K562 (cell line): ENCODE results near the gene IL24. TPM values are rescaled to one million over a fixed set of nuclear protein-coding genes. Genes with fewer than 3 reads are reported as not detected.

Experiments used
- C11orf30 ChIP-seq: fragments of 450-650 bp; IDR thresholded peaks from 2 replicates; pipeline ENCODE4 v1.6.1; 2016; ENCODE audit warnings: low read depth, mild to moderate bottlenecking
- CREB1 ChIP-seq, 2 experiments: sonication (generic) in 1 of 2; formaldehyde crosslinking in 1 of 2; IDR thresholded peaks; 2 replicates each; pipeline versions ENCODE4 v1.6.1 to v1.8.0; 2012 to 2022; ENCODE audit warnings: inconsistent platforms in 1 of 2, mild to moderate bottlenecking in 1 of 2, missing genetic modification reagents in 1 of 2, moderate library complexity in 1 of 2
- CTBP1 ChIP-seq: fragments of 450-650 bp; IDR thresholded peaks from 2 replicates; pipeline ENCODE4 v1.6.1; 2016; ENCODE audit warnings: borderline replicate concordance
- DEAF1 ChIP-seq: fragments of 450-650 bp; formaldehyde crosslinking; IDR thresholded peaks from 2 replicates; pipeline ENCODE4 v1.4.0; 2020; ENCODE audit warnings: mild to moderate bottlenecking, moderate library complexity
- DIDO1 ChIP-seq: fragments of 450-650 bp; IDR thresholded peaks from 2 replicates; pipeline ENCODE4 v1.6.1; 2016; ENCODE audit warnings: low read depth, missing biosample characterization, missing genetic modification characterization
- ELK1 ChIP-seq: sonication (generic); formaldehyde crosslinking; IDR thresholded peaks from 2 replicates; pipeline ENCODE4 v1.8.1; 2022; ENCODE audit warnings: missing genetic modification reagents
- ETV6 ChIP-seq, 3 experiments: fragments of 150-350 bp in 1 of 3; sonication (generic) in 1 of 3; formaldehyde crosslinking in 1 of 3; IDR thresholded peaks; 2 replicates each; pipeline versions ENCODE4 v1.6.1 to v1.8.0; 2014 to 2022; ENCODE audit warnings: borderline replicate concordance in 2 of 3, low read depth in 2 of 3, antibody characterized with exemption in 1 of 3, low read length in 1 of 3, mild to moderate bottlenecking in 1 of 3, missing genetic modification reagents in 1 of 3
- FOSL1 ChIP-seq: fragments of 200-800 bp; sonication (Bioruptor generic); conservative IDR thresholded peaks from 2 replicates; pipeline ENCODE4 v1.6.1; 2016; ENCODE audit warnings: missing genetic modification characterization, missing compliant biosample characterization
- FOXM1 ChIP-seq, 2 experiments: fragments of 450-650 bp in 1 of 2; sonication (generic) in 1 of 2; formaldehyde crosslinking in 1 of 2; IDR thresholded peaks; 2 replicates each; pipeline versions ENCODE4 v1.6.1 to v1.9.0; 2017 to 2022; ENCODE audit warnings: low read depth in 2 of 2, mild to moderate bottlenecking in 2 of 2, missing genetic modification reagents in 1 of 2, moderate library complexity in 1 of 2
- NFIC ChIP-seq: fragments of 450-650 bp; IDR thresholded peaks from 2 replicates; pipeline ENCODE4 v1.6.1; 2017; ENCODE audit warnings: mild to moderate bottlenecking, inconsistent platforms
- NR3C1 ChIP-seq: sonication (generic); formaldehyde crosslinking; IDR thresholded peaks from 2 replicates; pipeline ENCODE4 v1.8.1; 2022; ENCODE audit warnings: missing genetic modification reagents
- SETDB1 ChIP-seq: IDR thresholded peaks from one replicate; pipeline ENCODE4 v1.6.1; 2012; ENCODE audit warnings: low read length, control low read depth, inconsistent platforms
- SMAD2 ChIP-seq: fragments of 150-350 bp; IDR thresholded peaks from 2 replicates; pipeline ENCODE4 v1.6.1; 2014; ENCODE audit warnings: low read depth, mild to moderate bottlenecking, low read length
- TBP ChIP-seq: optimal IDR thresholded peaks from 2 replicates; pipeline ENCODE3; 2011; ENCODE audit warnings: low read depth, low read length, improper control_type of control experiment
- THAP7 ChIP-seq: fragments of 250-450 bp; sonication (Bioruptor Pico); IDR thresholded peaks from 2 replicates; pipeline ENCODE4 v1.5.0; 2021
- ZNF175 ChIP-seq: fragments of 200-800 bp; sonication (Bioruptor generic); IDR thresholded peaks from 2 replicates; pipeline ENCODE4 v1.6.1; 2016; ENCODE audit warnings: low read depth, mild to moderate bottlenecking, missing genetic modification characterization, missing compliant biosample characterization
- ZNF644 ChIP-seq: fragments of 200-800 bp; sonication (Bioruptor generic); IDR thresholded peaks from 2 replicates; pipeline ENCODE4 v1.6.1; 2016; ENCODE audit warnings: low read depth, missing genetic modification characterization, missing compliant biosample characterization
- ZNF77 ChIP-seq: fragments of 250-450 bp; sonication (Bioruptor Pico); IDR thresholded peaks from 2 replicates; pipeline ENCODE4 v1.5.0; 2020
- polyA plus RNA-seq, 8 experiments: library from polyadenylated mRNA; depleted of rRNA in 4 of 8; stranded (reverse) in 5 of 8; unstranded in 3 of 8; fragments of >200 nt; fragmentation: Nextera tagmentation in 2 of 8; fragmentation: Illumina TruSeq in 1 of 8; extraction: Ambion mirVana in 2 of 8; extraction: Trizol in 1 of 8; gene quantifications; 2 replicates each; pipeline versions ENCODE4 v1.2.1 to v1.2.3, GENCODE V29; 2011 to 2014; ENCODE audit warnings: inconsistent platforms in 1 of 8, missing spikeins in 1 of 8
- total RNA-seq, 7 experiments: library from RNA; depleted of rRNA in 6 of 7; stranded (reverse); fragments of >200 nt in 6 of 7; fragmentation: Illumina TruSeq in 2 of 7; extraction: Trizol in 2 of 7; gene quantifications; 2 replicates each; pipeline versions ENCODE4 v1.2.1 to v1.2.3, GENCODE V29; 2011 to 2021; ENCODE audit warnings: low replicate concordance in 1 of 7
- TF ChIP-seq, protein P1 (sequence below): fragments of 200-800 bp; sonication (Bioruptor generic); IDR thresholded peaks from 2 replicates; pipeline ENCODE4 v1.6.1; 2017; ENCODE audit warnings: missing genetic modification characterization, missing compliant biosample characterization
- TF ChIP-seq, protein P2 (sequence below): IDR thresholded peaks from 2 replicates; pipeline ENCODE4 v1.6.1; 2011; ENCODE audit not compliant: insufficient read length; ENCODE audit errors: extremely low read depth

Gene IL24
- total and polyA plus RNA-seq, 9 of the 15 experiments (the other 6 are each of a cell fraction or from before 2014, with no cell fraction given) = 0.04 to 0.19 TPM; not detected in 7

DNA sequence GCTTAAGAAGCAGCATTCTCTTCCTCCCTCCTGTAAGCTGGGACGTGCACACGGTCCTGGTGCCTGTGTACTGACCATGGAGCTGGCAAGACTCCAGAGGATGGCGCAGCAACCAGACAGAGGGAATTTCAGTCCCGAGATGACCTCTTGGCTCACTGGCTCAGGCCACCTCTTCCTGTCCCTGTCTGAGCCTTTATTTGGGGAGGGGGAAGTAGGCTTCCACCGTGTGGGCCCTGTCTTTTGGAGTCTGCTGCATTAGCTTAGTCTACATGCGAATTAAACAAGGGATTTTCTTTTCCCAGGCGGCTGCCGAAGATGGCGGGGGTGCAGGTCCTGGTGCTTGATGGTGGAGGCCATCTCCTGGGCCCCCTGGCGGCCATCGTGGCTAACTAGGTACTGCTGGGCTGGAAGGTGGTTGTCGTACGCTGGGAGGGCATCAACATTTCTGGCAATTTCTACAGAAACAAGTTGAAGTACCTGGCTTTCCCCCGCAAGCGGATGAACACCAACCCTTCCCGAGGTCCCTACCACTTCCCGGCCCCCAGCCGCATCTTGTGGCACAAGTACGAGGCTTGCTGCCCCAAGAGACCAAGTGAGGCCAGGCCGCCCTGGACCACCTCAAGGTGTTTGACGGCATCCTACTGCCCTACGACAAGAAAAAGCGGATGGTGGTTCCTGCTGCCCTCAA is 10.2 kb downstream of the IL24 start (continued):
- peak; percentile 85 for TF ChIP-seq DEAF1 (CRISPR knock-in tag)
- peak; percentile 80 for TF ChIP-seq NFIC
- TF ChIP-seq ZNF644 (tag) = no peak
- TF ChIP-seq ETV6 (IDR thresholded peaks at IDR 0.05; ENCODE audit: borderline replicate concordance in 1 of 2, low read depth in 2 of 2, low read length in 1 of 2) = no peak
- no peak for TF ChIP-seq ETV6 (CRISPR knock-in tag; IDR thresholded peaks at IDR 0.05; ENCODE audit: borderline replicate concordance)
- no peak for TF ChIP-seq THAP7 (CRISPR knock-in tag)
- TF ChIP-seq, protein P1, sequence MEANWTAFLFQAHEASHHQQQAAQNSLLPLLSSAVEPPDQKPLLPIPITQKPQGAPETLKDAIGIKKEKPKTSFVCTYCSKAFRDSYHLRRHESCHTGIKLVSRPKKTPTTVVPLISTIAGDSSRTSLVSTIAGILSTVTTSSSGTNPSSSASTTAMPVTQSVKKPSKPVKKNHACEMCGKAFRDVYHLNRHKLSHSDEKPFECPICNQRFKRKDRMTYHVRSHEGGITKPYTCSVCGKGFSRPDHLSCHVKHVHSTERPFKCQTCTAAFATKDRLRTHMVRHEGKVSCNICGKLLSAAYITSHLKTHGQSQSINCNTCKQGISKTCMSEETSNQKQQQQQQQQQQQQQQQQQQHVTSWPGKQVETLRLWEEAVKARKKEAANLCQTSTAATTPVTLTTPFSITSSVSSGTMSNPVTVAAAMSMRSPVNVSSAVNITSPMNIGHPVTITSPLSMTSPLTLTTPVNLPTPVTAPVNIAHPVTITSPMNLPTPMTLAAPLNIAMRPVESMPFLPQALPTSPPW (CRISPR knock-in tag) = peak; percentile 39
- no peak for TF ChIP-seq SETDB1
- no peak for TF ChIP-seq CREB1 (IDR thresholded peaks at IDR 0.05)
- TF ChIP-seq CREB1 (CRISPR knock-in tag; IDR thresholded peaks at IDR 0.05) = no peak
- no peak for TF ChIP-seq TBP
- no peak for TF ChIP-seq SMAD2
- TF ChIP-seq FOSL1 (tag) = no peak
- no peak for TF ChIP-seq ZNF77
- TF ChIP-seq ZNF175 (CRISPR knock-in tag) = 0 out of 2 replicates have a peak, but pooled peaks have one; percentile 48
- no peak for TF ChIP-seq NR3C1 (CRISPR knock-in tag)
- TF ChIP-seq, protein P2, sequence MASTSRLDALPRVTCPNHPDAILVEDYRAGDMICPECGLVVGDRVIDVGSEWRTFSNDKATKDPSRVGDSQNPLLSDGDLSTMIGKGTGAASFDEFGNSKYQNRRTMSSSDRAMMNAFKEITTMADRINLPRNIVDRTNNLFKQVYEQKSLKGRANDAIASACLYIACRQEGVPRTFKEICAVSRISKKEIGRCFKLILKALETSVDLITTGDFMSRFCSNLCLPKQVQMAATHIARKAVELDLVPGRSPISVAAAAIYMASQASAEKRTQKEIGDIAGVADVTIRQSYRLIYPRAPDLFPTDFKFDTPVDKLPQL = no peak
- TF ChIP-seq DIDO1 (tag) = no peak
- TF ChIP-seq C11orf30 = no peak
- TF ChIP-seq FOXM1 (IDR thresholded peaks at IDR 0.05; ENCODE audit: low read depth) = no peak
- TF ChIP-seq FOXM1 (CRISPR knock-in tag; IDR thresholded peaks at IDR 0.05; ENCODE audit: low read depth) = 0 out of 2 replicates have a peak, but pooled peaks have one; percentile 73
- peak; percentile 83 for TF ChIP-seq CTBP1
- TF ChIP-seq ELK1 (CRISPR knock-in tag) = no peak
